ENCODE results near the gene MRAS.

Gene MRAS

GRCh38 chr3:138336454-138336999 lies 11.9 kb upstream of the MRAS start:
- in situ Hi-C loops (cut with MboI; ENCODE audit: low sequenced_read_pairs, unreplicated experiment) = no loop called here
- no peak for DNase-seq (ENCODE audit: low spot score)
- no peak for TF ChIP-seq CTCF (IDR thresholded peaks at IDR 0.05; ENCODE audit: borderline replicate concordance, control extremely low read depth, extremely low read depth, insufficient read depth, missing control alignments)

DNA sequence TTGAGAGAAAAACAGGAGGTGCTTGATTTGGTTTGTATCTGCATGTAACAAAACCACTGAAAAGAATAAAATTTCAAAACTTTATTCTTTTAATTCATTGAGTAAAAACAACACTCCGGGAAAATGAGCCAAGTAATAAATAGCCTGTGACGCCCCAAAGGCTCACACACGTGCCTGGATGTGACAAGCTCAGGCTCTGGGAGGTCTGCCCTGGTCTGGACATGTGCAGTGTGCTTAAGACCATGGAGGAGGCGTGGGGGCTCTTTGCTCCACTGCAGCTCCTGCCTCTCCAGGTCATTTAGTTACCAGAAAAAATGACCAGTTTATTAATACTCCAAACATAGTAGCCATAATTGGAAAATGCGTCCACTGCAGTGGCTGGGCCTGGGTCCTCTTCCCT lies 10.1 kb upstream of the MRAS start:
- in situ Hi-C loops (cut with MboI; ENCODE audit: low sequenced_read_pairs, unreplicated experiment) = no loop called here
- DNase-seq (ENCODE audit: low spot score) = no peak
- TF ChIP-seq CTCF (IDR thresholded peaks at IDR 0.05; ENCODE audit: borderline replicate concordance, control extremely low read depth, extremely low read depth, insufficient read depth, missing control alignments) = no peak

GRCh38 chr3:138338811-138339210 lies 9.6 kb upstream of the MRAS start:
- in situ Hi-C loops (cut with MboI; ENCODE audit: low sequenced_read_pairs, unreplicated experiment) = no loop called here
- no peak for DNase-seq (ENCODE audit: low spot score)
- no peak for TF ChIP-seq CTCF (IDR thresholded peaks at IDR 0.05; ENCODE audit: borderline replicate concordance, control extremely low read depth, extremely low read depth, insufficient read depth, missing control alignments)

DNA sequence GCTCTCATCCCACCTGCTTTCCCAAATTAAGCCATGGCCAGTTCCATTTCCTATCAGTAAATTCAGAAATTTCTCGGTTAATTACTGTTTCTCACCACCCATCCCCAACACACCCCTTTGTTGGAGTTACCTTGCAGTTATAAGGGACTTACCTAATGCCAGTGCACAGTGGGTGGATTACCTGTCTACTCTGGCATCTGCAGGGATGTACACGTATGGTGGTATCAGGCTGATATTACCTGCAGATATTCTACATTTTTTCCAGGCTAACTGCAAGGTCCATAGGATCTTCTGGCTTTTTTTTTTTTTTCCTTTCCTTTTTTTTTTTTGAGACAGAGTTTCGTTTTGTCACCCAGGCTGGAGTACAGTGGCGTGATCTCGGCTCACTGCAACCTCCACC lies 7.9 kb upstream of the MRAS start:
- no peak for TF ChIP-seq CTCF (IDR thresholded peaks at IDR 0.05; ENCODE audit: borderline replicate concordance, control extremely low read depth, extremely low read depth, insufficient read depth, missing control alignments)
- no peak for DNase-seq (ENCODE audit: low spot score)
- in situ Hi-C loops (cut with MboI; ENCODE audit: low sequenced_read_pairs, unreplicated experiment) = no loop called here

DNA sequence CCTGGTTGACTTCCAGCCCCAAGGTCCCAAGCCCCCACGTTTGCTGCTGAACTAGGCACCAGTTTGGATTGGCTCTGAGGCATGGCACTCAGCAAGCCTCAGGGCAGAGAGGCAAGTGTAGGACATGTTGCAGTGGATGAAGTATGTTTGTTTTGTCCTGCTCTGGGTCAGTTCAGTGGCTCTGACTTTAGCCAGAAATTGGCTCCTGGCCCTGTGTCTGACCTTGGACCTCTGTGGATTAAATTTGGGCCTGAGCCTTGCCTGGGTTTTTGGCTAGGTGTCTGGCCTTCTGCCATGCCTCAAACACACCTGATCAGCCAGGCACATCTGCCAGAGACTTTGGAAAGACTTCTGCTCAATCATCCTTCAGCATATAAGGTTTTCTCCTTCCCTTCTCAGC lies 3.6 kb upstream of the MRAS start:
- in situ Hi-C loops (cut with MboI; ENCODE audit: low sequenced_read_pairs, unreplicated experiment) = no loop called here
- TF ChIP-seq CTCF (IDR thresholded peaks at IDR 0.05; ENCODE audit: borderline replicate concordance, control extremely low read depth, extremely low read depth, insufficient read depth, missing control alignments) = no peak
- DNase-seq (ENCODE audit: low spot score) = no peak

- in situ Hi-C loops (cut with MboI; ENCODE audit: low sequenced_read_pairs, unreplicated experiment) = no loop called here
- no peak for TF ChIP-seq CTCF (IDR thresholded peaks at IDR 0.05; ENCODE audit: borderline replicate concordance, control extremely low read depth, extremely low read depth, insufficient read depth, missing control alignments)
- no peak for DNase-seq (ENCODE audit: low spot score)
Observed at GRCh38 chr3:138348754-138349739, 668 bp downstream of the MRAS start.

All from GM13976 (cell line).